HPDE6-E6E7 (cell line): Measurements from ENCODE around the gene LYZL1.
"Not testable (repeated sequence)": the region's sequence is repeated elsewhere in the genome, so short reads cannot be mapped to it uniquely, and the experiment has no call there.

Experiments
- DNase-seq: peaks from one replicate; pipeline ENCODE4 v3.0.0; 2011; ENCODE audit warnings: missing footprints; ENCODE audit errors: extremely low spot score

LYZL1 gene

GRCh38 chr10:29263506-29263905, 25.4 kb upstream of the LYZL1 start:
- no peak for DNase-seq

DNA sequence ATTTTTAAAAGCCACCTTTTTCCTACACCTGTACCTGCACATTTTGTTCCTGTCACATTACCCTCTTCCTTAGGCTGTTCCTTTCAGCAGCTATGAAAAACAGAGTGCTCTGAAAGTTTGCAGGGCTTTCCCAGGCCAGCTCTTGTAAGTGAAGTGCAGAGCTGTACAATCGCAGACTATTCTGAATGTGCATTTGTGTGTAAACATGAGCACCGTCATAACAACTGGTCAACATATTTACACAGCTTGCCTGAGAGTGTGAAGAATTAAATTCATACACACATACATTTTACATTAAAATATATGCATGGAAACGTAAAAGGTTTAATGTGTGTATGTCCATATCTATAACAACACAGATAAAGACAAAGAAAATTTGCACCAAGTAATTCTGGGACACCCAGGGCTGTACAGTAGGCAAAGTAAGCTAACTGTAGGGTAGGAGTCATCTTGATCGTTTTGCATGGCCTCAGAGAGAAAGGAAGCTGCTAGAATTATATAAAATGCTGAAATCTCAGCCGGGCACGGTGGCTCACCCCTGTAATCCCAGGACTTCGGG, 23.6 kb upstream of the LYZL1 start:
- no peak for DNase-seq

DNA sequence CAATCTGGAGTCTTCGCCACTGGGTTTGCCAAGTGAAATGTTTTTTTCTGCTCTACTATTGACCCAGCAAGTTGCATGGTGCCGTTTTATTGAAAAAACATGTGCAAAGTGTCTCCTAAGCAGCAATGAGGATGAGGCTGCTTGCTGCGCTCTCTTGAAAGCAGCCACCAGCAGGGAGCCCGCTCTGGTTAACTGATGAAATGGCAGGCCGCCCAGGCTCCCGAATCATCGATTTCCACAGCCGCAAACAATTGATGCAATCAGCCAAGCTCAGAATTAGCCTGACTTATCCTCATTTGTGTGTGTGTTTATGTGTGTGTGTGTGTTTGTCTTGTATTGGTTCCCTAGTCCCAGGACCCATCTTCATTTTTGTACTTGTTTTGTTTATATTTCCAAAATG, 22.2 kb upstream of the LYZL1 start:
- DNase-seq, result no peak

DNA sequence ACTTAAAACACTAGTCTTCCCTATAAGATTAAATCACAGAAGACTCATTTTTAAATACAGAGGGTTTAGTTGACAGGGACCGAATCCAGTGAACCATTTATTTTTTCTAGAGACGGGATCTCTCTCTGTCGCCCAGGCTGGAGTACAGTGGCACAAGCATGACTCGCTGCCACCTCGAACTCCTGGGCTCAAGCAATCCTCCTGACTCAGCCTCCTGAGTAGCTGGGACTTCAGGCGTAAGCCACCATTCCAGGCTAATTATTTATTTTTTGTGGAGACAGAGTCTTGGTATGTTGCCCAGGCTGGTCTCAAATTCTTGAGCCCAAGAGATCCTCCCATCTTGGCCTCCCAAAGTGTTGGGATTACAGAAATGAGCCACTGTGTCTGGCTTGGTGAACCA, 20.9 kb upstream of the LYZL1 start:
- DNase-seq, result no peak

GRCh38 chr10:29269486-29269885, 19.4 kb upstream of the LYZL1 start:
- no peak for DNase-seq

DNA sequence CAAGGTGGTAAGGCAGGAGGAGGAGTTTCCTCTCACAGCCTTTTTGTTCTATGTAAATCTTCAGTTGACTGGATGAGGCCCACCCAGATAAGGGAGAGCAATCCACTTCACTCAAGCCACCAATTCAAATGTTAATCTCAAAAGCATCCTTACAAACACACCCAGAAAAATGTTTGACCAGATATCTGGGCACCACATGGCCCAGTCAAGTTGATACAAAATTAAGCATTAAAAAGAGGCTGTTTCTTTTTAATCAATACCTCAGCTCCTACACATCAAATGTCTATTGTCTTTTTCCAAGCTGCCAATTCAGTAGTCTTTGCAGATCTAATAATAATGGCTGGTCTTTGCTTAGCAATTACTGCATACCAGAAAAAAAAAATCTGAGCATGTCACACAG, 18.0 kb upstream of the LYZL1 start:
- DNase-seq, result no peak

GRCh38 chr10:29271877-29272276, 17.0 kb upstream of the LYZL1 start:
- no peak for DNase-seq

GRCh38 chr10:29273478-29273877, 15.4 kb upstream of the LYZL1 start:
- DNase-seq, result no peak

DNA sequence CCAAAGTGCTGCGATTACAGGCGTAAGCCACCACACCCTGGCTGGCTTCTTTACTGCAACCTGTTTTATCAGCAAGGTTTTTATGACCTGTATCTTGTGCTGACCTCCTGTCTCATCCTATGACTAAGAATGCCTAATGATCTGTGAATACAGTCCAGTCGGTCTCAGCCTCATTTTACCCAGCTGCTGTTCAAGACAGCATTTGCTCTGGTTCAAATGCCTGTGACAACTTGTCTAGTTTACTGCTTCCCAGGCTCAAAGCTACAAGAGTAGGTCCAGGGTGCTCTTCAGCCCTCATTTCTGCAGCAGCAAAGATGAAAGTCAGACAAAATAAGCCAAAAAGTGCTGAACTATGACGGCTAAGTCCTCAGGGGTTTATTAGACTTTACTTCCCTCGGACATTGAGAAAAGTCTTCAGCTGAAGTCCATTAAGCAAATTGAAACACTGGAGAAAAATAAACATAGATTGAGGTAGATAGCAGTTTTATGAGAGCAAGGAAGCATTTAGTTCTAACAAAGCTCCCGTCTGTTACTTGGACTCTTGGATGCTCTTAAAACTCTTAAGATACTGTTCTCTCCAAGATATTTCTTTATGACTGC, 12.5 kb upstream of the LYZL1 start:
- no peak for DNase-seq

- no peak for DNase-seq
These were observed 11.6 kb upstream of the LYZL1 start for GRCh38 chr10:29277296-29277695.

GRCh38 chr10:29279779-29280487, 8.9 kb upstream of the LYZL1 start:
- DNase-seq, result no peak

DNA sequence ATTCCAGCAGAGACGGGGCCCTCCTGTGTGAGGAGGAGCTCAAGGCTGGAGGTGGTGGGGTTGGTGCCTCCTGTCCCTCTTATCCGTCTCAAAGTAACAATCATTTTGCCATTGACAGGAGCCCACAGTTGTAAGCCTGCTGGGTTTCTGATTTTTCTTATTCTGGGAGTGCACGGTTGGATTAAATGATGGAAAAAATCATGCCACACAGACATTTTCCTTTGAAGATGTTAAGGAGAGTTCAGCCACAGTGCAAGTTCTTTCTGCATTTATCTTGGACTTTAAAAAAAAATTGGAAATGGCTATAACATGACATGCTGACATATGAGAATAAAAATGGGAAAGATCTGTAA, 8.4 kb upstream of the LYZL1 start:
- no peak for DNase-seq

DNA sequence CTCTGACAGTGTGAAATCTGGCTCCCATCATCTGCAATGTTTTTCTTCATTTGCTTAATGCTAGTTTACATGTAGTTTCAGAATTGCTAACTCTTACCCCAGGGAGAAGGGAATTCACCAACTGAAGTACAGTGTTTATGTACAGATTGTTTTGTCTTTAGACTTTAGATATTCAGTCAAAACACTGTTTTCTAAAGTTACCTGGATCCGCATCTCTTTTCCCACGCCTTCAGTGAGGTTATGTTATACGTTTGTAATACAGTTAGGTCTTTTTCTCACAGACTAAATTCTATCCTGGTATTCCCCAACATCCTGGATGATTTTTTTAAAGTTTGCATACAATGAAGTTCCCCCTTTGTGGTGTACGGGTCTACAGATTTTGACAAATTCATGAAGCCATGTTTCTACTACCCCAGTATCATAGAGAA, 3.2 kb upstream of the LYZL1 start:
- no peak for DNase-seq

DNA sequence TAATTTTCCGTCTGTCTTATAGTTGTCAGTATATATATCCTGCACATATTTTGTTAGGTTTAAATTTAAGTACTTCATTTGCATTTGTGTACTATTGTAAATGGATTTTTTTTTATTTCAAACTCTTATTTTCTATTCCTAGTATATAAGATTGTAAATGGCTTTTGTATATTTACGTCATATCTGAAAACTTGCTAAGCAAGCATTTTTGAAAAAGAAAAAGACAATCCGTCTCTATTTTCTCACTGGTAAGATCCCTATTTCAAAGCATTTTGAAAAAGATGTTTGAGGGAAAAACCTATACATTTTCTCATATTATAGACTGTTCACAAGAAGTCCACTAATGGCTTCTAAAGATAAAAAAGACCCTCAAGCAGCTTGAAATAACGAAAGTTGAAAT, 1.2 kb upstream of the LYZL1 start:
- DNase-seq, result no peak

DNA sequence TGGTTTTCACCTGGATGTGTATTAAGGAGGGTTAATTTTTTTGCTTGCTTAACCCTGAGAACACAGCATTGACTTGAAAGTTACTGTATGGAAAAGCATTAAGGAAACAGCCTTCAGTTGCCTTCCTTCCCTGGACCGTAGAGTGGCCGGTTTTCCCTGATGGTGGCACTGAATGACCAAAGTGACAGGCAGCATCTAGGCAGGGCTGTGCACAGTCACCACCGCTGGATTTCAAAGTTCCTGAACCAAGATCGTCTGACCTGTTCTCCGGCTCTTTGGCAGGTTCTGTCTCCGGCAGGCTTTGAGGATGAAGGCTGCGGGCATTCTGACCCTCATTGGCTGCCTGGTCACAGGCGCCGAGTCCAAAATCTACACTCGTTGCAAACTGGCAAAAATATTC, 2.7 kb downstream of the LYZL1 start:
- not testable (repeated sequence) for DNase-seq

- not testable (repeated sequence) for DNase-seq
These were observed 3.5 kb downstream of the LYZL1 start for GRCh38 chr10:29292406-29292805.

GRCh38 chr10:29295813-29296212, 6.9 kb downstream of the LYZL1 start:
- DNase-seq, result no peak

DNA sequence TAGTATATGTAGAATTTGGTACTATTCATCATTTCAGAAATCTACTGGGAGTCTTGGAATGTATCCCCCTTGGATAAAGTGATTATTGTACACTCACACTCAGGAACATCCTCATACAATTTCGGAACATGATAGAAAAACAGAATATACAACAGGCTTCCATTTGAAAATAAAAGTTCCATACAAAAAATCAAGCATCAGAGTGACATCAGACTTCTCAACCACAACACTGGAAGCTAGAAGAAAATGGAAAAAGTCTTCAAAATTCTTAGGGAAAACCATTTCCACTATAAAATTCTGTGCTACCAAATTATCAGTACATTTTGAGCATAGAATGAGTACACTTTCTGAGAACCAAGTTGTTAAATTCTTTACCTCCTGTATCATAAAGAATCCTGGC, 8.8 kb downstream of the LYZL1 start:
- no peak for DNase-seq

GRCh38 chr10:29301359-29301910, 12.6 kb downstream of the LYZL1 start:
- DNase-seq, result no peak

- no peak for DNase-seq
These were observed 13.6 kb downstream of the LYZL1 start for GRCh38 chr10:29302499-29302898.

- DNase-seq, result peak; percentile 21
These were observed 15.6 kb downstream of the LYZL1 start for GRCh38 chr10:29304264-29304994.

- no peak for DNase-seq
These were observed 16.1 kb downstream of the LYZL1 start for GRCh38 chr10:29304995-29305335.

GRCh38 chr10:29306688-29307087, 17.8 kb downstream of the LYZL1 start:
- DNase-seq, result no peak
